HG02840 (cell line): Measurements from ENCODE around the gene ECEL1.

Source experiments
- ATAC-seq: cut with Tn5 transposase; IDR thresholded peaks from one replicate; pipeline ENCODE4 v1.9.1; 2021; ENCODE audit warnings: mild to moderate bottlenecking, moderate library complexity, moderate number of reproducible peaks; ENCODE audit not compliant: unreplicated experiment, low FRiP score

ECEL1 gene

GRCh38 chr2:232522623-232523401 lies 35.2 kb upstream of the ECEL1 start:
- no peak for ATAC-seq

GRCh38 chr2:232521959-232522622 lies 34.5 kb upstream of the ECEL1 start:
- ATAC-seq: no peak

- ATAC-seq: no peak
Measured at GRCh38 chr2:232521098-232521497, 33.5 kb upstream of the ECEL1 start.

- ATAC-seq: no peak
Measured at GRCh38 chr2:232520489-232520888, 32.9 kb upstream of the ECEL1 start.

- no peak for ATAC-seq
Measured at GRCh38 chr2:232519581-232520438, 32.2 kb upstream of the ECEL1 start, which contains the start of gene PRSS56. TSS of gene PRSS56 (plus strand) at chr2:232520388. CDS start at chr2:232520599, 211 bp downstream.

GRCh38 chr2:232518844-232519243 lies 31.2 kb upstream of the ECEL1 start:
- ATAC-seq: no peak

- no peak for ATAC-seq
Measured at GRCh38 chr2:232516551-232516950, 28.9 kb upstream of the ECEL1 start.

GRCh38 chr2:232515639-232516038 lies 28.0 kb upstream of the ECEL1 start:
- no peak for ATAC-seq

- no peak for ATAC-seq
Measured at GRCh38 chr2:232513353-232513752, 25.7 kb upstream of the ECEL1 start.

GRCh38 chr2:232512602-232513001 lies 25.0 kb upstream of the ECEL1 start:
- ATAC-seq: no peak

- ATAC-seq: no peak
Measured at GRCh38 chr2:232511336-232511890, 23.8 kb upstream of the ECEL1 start.

GRCh38 chr2:232508251-232508650 lies 20.6 kb upstream of the ECEL1 start:
- ATAC-seq: no peak

- ATAC-seq: no peak
Measured at GRCh38 chr2:232506709-232507108, 19.1 kb upstream of the ECEL1 start.

- no peak for ATAC-seq
Measured at GRCh38 chr2:232505856-232506255, 18.2 kb upstream of the ECEL1 start.

GRCh38 chr2:232504438-232504837 lies 16.8 kb upstream of the ECEL1 start:
- no peak for ATAC-seq

GRCh38 chr2:232503809-232504323 lies 16.2 kb upstream of the ECEL1 start:
- no peak for ATAC-seq

- no peak for ATAC-seq
Measured at GRCh38 chr2:232502911-232503808, 15.5 kb upstream of the ECEL1 start.

- no peak for ATAC-seq
Measured at GRCh38 chr2:232502511-232502910, 14.9 kb upstream of the ECEL1 start.

GRCh38 chr2:232501794-232502390 lies 14.3 kb upstream of the ECEL1 start:
- ATAC-seq: no peak
